GM21786 (cell line): ENCODE data around the gene MYOM3.
"Not testable (repeated sequence)": the region's sequence is repeated elsewhere in the genome, so short reads cannot be mapped to it uniquely, and the experiment has no call there.

Source experiments
- ATAC-seq: cut with Tn5 transposase; IDR thresholded peaks from one replicate; pipeline ENCODE4 v1.9.1; 2021; ENCODE audit not compliant: unreplicated experiment

The MYOM3 gene

DNA sequence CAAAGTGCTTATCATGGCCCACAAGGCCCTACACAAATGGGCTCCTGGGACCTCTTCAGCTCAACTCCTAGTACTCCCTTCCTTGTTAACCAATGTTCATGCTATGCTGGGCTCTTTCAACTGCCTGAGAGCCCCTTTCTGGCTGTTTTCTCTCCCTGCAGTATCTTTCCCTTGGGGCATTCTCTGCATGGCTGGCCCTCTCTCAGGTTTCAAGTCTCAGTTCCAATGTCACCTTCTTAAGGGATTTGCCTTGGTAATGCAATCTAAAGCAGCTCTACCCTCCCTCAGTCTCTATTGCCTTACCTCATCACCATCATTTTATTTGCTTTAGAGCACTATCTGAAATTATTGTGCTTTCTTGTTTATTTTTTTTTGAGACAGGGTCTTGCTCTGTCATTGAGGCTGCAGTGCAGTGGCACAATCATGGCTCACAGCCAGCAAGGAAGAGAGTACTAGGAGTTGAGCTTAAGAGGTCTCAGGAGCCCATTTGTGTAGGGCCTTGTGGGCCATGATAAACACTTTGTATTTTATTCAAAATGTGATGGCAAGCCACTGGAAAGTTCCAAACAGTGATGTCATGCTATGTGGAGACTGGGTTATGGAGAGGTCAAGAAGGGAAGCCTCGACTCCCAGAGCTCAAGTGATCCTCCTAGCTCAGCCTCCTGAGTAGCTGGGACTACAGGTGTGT is 68.4 kb downstream of the MYOM3 start:
- ATAC-seq, result no peak

DNA sequence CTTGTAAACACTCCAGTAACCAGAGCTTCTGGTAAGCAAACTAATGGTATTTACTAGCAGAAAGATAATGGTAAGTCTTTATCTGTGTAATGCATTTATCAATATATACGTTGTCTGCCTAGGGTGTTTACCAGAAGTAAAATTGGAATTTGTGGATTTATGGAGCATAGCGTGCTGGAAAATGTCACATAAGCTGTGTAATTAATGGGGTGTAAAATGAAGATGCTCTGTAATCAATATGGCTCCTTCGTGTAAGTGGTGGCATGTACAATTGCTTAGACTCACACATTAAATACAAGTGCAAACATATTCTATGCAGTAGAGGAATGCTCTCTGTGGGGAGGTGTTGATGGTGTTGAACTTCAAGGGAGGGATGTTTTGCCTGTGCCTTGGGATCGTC is 69.6 kb downstream of the MYOM3 start:
- ATAC-seq, result no peak

DNA sequence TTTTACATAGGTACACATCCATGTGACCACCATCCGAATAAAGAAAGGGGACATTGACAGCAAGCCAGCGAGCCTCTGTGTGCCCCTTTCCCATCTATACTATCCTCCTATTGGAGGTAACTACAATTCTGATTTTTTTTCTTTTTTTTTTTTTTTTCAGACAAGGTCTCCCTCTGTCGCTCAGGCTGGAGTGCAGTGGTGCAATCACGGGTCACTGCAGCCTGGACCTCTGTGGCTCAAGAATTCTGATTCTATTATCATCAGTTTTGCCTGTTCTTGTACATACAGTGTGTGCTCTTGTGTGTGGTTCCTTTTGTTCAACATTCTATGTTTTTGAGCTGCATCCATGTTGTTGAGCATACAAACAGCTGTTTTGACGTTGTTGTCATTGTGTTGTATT is 75.8 kb downstream of the MYOM3 start:
- no peak for ATAC-seq

DNA sequence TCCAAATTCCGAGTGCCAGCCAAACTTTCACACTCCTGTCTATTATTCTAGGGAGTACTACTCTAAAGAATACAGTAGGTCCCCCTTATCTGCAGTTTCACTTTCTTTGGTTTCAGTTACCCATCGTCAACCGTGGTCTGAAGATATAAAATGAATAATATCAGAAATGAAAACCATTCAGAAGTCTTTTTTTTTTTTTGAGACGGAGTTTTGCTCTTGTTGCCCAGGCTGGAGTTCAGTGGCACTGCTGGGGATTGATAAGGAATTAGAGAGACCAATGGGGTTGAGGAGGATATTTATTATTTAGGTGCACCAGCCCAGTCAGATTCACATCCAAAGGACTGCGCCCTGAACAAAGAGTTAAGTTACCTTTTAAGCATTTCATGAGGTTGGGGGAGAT is 79.0 kb downstream of the MYOM3 start:
- ATAC-seq, result no peak

DNA sequence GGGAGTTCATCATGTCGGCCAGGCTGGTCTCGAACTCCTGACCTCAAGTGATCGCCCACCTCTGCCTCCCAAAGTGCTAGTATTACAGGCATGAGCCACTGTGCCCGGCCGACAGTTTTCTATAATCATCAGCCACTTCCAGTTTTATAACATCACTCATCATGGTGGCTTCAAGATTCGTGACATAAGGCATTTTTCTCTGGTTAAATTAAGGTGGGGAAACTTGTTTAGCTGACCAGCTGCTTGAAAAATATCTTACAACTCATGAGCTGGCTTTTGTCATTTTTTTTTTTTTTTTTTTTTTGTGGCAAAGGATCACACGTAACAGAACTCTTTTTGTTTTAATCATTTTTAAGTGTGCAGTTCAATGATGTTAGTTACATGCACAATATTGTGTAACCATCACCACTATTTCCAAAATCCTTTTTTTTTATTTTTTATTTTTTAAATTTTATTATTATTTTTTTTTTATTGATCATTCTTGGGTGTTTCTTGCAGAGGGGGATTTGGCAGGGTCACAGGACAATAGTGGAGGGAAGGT is 80.9 kb downstream of the MYOM3 start:
- not testable (repeated sequence) for ATAC-seq

DNA sequence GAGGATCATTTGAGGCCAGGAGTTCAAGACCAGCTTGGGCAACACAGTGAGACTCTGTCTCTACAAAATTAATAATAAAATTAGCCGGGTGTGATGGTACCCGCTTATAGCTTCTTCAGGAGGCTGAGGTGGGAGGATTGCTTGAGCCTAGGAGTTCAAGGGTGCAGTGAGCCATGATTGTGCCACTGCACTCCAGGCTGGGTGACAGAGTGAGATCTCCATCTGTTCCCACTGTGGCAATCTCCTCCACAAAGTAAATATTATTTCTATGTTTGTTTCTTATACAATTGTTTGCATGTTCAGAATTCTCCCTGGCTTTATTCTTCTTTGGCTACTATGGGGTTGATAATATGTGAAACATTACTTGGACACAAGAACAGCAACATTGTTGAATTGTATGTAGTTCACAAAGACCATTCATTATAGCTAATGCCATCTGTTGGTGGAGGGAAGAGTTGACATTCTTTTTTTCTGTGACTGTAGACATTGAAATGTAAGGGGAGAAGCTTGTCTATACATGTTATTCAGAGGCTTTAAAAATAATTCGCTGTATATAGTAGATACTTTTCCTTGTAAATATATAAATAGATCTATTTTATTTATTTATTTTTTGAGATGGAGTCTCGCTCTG is 84.0 kb downstream of the MYOM3 start:
- no peak for ATAC-seq

DNA sequence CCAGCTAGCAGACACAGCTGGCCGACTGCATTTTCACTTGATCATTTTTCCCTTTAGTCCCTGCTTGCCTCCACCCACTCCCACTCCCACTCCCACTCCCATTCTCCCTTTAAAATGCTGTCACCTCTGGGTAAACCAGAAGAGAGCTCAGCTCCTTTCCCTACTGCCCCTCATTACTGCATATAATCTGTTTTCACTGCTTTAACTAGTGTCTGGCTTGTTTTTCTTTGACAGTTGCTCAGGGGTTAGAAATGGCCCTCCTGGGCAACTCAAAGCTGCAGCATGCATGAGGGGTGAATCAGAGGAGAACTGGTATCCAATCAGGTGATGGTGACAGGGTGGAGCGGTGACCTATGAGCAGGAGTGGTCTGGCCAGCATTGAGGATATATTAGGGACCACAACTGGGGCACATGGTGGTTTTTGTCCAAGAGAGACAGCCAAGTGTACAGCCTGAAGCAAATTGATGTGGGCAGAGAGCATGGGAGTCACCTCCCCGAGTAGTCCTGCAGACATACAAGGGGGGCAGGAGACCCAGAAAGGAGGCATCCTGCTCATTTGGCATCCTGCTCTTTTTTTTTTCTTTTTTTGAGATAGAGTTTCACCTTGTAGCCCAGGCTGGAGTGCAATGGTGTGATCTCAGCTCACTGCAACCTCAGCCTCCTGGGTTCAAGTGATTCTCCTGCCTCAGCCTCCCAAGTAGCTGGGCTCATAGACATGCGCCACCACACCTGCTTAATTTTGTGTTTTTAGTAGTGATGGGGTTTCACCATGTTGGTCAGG is 89.2 kb downstream of the MYOM3 start:
- no peak for ATAC-seq

DNA sequence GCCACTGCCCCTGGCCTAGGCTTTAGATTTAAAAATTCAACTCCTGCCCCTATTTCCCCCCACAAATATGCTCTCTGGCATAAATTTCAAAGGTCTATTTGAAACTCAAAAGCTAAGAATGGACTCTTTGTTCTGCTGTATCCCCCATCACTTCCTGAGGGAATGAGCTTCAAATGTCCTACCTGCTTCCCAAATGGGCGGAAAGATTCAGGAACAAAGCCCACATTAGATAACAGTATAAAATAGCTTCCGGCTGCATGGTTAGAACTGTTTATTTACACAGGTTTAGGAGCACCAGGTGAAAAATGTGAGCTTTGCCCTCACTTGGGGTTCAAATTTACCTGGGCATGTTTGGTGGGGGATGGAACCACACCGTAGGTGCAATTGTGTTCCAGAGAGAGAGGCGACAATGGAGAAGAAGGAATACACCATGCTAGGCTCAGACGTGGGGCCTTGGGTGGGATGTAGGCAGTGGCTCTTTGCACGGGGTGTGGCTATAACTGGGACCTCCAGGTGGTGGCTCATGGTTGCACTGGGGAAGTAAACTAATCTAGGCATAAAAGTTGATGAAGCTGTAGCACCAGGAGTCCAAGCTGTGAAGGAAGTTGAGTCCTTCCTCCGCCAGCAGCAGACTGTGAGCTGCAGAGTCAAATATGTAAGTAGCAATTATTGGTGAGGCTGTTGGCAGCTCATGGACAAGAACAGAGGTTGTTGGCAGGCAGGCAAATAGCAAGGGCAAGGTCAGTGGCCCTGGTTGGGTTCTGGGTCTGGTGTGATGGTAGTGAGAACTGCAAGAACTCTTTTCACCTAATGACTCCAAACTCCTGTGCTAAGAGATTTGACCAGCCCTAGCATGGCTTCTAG is 90.3 kb downstream of the MYOM3 start:
- no peak for ATAC-seq

DNA sequence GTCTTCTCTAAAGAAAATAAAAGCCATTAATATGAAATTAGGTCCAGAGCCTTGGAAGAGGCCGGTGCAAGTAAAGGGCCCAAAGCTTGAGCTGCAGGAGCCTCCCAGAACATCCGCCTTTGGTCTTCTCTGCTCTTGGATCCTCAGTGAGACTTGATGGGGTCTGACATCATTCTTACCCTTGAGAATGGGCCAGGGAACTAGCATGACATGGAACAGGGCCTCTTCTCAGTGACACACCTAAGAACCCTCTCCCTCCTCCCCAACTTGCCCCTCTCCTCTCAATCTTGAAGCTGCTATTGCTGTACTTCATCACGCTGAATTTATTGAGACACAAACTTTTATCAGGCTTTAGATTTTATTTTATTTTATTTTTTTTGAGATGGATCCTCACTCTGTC is 91.5 kb downstream of the MYOM3 start:
- no peak for ATAC-seq

DNA sequence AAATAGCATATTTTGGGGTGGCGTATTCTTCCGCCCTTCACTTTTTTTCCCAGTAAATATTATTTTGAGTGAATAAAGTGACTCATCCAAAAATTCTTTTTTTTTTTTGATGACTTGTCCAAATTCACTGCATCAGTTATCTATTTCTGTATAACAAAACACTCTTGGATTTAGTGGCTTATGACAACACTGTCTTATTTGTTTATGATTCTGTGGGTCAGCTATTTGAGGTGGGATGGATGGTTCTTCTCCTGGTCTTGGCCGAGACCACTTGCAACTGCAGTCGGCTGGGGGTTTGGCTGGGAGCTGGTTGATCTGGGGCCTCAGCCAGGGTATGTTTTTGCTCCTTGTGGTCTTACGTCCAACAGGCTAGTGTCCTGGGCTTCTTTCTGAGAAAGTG is 91.9 kb downstream of the MYOM3 start:
- ATAC-seq, result no peak

DNA sequence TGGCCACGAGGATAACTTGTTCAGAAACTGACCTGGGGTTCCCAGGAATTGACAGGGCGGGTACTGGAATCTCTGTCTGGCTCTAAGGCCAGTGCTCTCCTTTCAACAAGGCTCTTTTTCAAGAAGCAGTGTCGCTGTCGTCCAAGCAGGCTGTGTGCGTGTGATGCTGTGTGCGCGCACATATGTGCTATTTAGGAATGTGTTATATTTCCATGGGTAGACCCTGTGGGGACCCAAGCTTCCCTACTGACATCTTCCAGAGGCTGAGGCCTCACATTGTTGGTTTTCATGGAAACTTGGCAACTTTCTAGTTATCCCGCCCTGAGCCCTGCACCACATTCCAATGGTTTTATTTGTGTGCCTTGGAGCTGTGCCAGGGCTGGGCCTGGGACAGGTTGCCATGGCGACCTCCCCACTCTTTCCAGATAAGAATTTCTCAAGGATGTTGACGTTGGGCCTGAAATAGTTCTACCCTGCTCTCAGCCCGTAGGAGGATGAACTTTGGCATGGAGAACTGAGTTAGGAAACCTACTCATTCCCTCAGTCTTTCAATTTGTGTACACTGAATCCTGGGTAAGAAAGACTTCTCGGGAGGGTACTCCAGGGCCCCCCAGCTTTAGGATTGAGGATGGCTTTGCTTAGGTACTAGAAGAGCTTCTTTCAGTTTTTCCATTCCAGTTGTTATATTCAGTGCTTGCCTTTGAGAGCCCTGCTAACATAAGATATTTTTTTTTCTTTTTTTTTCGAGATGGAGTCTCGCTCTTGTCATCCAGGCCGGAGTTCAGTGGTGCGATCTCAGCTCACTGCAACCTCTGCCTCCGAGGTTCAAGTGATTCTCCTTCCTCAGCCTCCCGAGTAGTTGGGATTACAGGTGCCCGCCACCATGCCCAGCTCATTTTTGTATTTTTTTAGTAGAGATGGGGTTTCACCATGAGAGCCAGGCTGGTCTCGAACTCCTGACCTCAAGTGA is 93.0 kb downstream of the MYOM3 start:
- ATAC-seq, result no peak

DNA sequence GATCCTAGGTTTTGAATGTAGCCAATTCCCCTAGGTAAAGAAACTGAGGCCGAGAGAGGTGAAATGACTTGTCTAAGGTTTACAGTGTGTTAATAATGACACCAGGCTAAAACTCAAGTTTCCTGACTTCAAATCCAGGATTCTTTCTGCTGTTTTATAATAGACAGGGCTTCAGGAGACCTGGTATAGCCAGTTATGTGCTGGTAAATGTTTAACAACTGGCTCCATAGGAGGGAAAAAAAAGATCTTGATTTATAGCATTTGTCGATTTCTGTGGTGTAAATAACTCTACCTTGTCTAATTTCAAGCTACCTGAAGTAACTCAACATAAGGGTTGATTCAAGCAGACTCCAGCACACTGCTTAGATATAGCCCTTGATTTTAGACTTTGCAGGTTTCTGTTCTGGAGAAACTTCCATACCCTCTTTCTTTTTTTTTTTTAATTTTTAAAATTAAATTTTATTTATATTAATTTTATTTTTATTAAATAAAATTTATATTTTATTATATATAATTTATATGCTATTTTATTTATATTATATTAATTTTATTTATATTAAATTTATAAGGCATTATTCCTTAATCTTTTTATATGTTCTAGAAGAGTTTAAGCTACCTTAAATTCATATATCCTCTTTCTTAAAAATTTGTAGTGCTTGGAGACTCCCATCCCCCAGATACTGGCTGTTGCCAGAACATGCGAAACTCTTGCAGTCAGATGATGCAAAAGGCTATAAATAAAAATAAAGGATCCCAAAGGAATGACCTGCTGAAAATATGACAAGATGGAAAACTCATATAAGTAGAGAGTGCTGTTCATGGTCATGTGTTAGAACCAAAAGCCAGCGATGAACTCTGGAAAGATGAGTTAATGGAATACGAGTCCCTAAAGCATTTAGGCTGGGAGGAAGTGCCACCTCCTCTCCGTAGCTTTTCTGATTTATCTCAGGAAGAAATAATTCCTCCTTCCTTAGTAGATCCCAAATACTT is 96.4 kb downstream of the MYOM3 start:
- no peak for ATAC-seq

DNA sequence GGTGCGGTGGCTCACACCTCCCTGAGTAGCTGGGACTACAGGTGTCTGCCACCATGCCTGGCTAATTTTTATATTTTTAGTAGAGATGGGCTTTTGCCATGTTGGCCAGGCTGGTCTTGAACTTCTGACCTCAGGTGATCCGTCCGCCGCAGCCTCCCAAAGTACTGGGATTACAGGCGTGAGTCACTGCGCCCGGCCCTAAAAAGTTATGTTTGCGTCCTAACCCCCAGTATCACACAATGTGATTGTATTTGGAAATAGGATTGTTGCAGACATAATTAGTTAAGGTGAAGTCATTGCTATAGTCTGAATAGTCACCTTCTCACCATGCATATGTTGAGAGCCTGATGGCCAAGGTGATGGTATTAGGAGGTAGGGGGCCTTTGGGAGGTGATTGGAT is 99.1 kb downstream of the MYOM3 start:
- not testable (repeated sequence) for ATAC-seq

DNA sequence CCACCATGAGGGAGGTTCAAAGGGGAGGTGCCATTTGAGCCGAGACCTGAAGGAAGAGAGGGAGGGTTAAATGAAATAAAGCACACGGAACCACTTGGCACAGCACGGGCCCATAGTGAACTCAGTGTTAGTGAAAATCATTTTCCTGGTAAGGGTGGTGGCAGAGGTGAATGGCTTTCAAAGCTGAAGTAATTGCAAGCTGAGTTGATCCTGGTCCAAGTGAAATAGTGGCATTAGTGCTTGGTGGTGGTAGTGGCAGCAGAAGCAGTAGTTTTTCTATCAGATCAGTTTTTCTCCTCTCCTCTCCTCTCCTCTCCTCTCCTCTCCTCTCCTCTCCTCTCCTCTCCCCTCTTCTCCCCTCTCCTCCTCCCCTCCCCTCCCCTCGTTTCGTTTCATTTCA is 101.3 kb downstream of the MYOM3 start:
- ATAC-seq, result no peak

DNA sequence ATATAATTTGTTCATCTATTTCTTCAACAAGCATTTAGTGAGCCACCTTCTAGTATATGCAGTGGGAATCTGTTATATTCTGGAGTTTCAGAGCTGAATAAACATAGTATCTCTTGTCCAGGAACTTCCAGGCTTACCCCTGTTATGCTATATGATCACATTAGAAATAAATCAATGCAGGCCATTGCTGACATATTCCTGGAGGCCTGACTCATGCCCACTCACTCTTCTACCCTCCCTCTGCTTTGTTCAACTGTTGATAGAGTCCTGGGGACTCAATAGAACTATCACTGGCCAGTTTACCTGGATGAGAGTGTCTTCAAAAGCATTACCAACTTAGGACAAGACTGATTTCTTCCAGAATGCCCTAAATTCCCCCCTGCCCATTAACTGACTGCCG is 102.5 kb downstream of the MYOM3 start:
- no peak for ATAC-seq

DNA sequence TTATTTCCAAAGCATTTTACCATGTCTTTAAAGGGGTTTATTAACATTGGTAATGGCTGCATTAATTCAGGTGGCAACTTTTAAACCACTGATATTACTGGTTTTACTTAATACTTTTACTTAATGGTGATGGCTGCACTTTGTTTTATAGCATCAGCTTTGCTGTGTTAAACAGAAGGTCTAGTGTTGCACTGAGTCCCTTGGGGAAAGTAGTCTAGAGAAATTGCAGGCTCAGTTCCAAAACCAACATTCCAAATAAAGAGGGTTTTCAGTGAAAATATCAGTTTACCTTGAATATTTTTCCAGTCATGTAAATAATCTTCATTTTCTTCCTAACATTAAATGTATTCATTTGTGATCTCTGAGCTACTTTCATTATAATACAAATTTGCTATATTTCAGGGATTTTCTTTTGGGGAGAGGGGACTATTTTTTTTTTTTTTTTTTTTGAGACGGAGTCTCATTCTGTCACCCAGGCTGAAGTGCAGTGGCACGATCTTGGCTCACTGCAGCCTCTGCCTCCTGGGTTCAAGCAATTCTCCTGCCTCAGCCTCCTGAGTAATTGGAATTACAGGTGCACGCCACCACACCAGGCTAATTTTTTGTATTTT is 103.3 kb downstream of the MYOM3 start:
- ATAC-seq, result not testable (repeated sequence)

DNA sequence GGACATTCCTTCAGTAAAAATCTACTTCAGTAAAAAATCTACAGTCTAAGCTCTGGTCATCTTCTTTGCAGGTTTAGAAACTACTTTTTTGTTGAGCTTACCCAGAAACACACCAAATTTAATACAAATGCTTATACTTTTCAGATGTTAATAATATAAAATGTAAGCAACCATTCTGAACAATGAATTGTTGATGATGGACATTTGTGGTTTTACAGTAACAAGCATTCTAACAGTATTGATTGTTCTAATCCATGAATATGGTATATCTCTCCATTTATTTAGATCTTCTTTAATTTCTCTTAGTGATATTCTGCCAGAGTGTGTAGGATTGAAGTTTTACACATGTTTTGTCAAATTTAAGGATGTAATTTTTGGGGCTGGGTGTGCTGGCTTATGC is 104.9 kb downstream of the MYOM3 start:
- ATAC-seq, result no peak
